ENCODE measurements around the gene RPL23. TPM values are rescaled to one million over a fixed set of nuclear protein-coding genes. Genes with fewer than 3 reads are reported as not detected.
A peak's percentile ranks its signal among the peaks of the same experiment; 100 is the strongest.

Gene RPL23
- total RNA-seq, 4 donors from 2014 or later: 755 to 2,040 (median 1,511) TPM

- Histone ChIP-seq H3K36me3 (peaks cover 0 to 41% of the 10 kb centered on the region in 2 donors), H3K9me3 (no peaks in the 10 kb centered on the region), H3K27ac (peak overlapping the region in 3 of 4 donors; percentile 72 to 81 (median 76)), H3K4me1 (peaks cover 6 to 97% (median 76%) of the 10 kb centered on the region in 3 donors), H3K27me3 (no peaks in the 10 kb centered on the region), H3K4me3 (no peak overlapping the region)
- no peak for TF ChIP-seq EP300 (IDR thresholded peaks at IDR 0.05)
- no peak for TF ChIP-seq CTCF (IDR thresholded peaks at IDR 0.05)
- no peak for TF ChIP-seq POLR2A (IDR thresholded peaks at IDR 0.05)
- TF ChIP-seq POLR2AphosphoS5 (IDR thresholded peaks at IDR 0.05): no peak
- WGBS, 2 donors (ENCODE audit: low coverage in 1 of 2): 50 to 54% methylated on average over 7 to 15 of the region's 19 CpGs
- no peak for ATAC-seq
Observed at GRCh38 chr17:38883592-38884526, 30.3 kb upstream of the RPL23 start.

GRCh38 chr17:38882870-38883269 lies 29.3 kb upstream of the RPL23 start:
- Histone ChIP-seq H3K36me3 (peaks cover 0 to 46% of the 10 kb centered on the region in 2 donors), H3K9me3 (no peaks in the 10 kb centered on the region), H3K4me3 (no peak overlapping the region), H3K4me1 (peaks cover 6 to 100% (median 80%) of the 10 kb centered on the region in 3 donors), H3K27me3 (no peaks in the 10 kb centered on the region), H3K27ac (peak overlapping the region in 3 of 4 donors; percentile 72 to 81 (median 76))
- no peak for ATAC-seq
- 80 to 100% methylated on average over 1 of the region's 2 CpGs for WGBS, 2 donors (ENCODE audit: low coverage in 1 of 2)
- TF ChIP-seq EP300 (IDR thresholded peaks at IDR 0.05) (no peak), POLR2A (IDR thresholded peaks at IDR 0.05) (no peak), POLR2AphosphoS5 (IDR thresholded peaks at IDR 0.05) (no peak), CTCF (IDR thresholded peaks at IDR 0.05) (no peak)

- H3K27me3 ChIP-seq: no peaks in the 10 kb centered on the region
- whole genome bisulfite sequencing, 2 donors (ENCODE audit: low coverage in 1 of 2): 4 to 24% methylated on average over 4 to 7 of the region's 8 CpGs
- H3K36me3 ChIP-seq: peaks cover 0 to 37% of the 10 kb centered on the region in 2 donors
- H3K27ac ChIP-seq: peak overlapping the region in 3 of 4 donors; percentile 72 to 81 (median 76)
- peaks cover 6 to 100% (median 86%) of the 10 kb centered on the region in 3 donors for H3K4me1 ChIP-seq
- no peak overlapping the region for H3K4me3 ChIP-seq
- TF ChIP-seq EP300 (IDR thresholded peaks at IDR 0.05) (no peak), CTCF (IDR thresholded peaks at IDR 0.05) (no peak), POLR2A (IDR thresholded peaks at IDR 0.05) (no peak), POLR2AphosphoS5 (IDR thresholded peaks at IDR 0.05) (peak; percentile 78)
- ATAC-seq: peak; percentile 62
- H3K9me3 ChIP-seq: no peaks in the 10 kb centered on the region
Observed at GRCh38 chr17:38881600-38882191, 28.2 kb upstream of the RPL23 start.

DNA sequence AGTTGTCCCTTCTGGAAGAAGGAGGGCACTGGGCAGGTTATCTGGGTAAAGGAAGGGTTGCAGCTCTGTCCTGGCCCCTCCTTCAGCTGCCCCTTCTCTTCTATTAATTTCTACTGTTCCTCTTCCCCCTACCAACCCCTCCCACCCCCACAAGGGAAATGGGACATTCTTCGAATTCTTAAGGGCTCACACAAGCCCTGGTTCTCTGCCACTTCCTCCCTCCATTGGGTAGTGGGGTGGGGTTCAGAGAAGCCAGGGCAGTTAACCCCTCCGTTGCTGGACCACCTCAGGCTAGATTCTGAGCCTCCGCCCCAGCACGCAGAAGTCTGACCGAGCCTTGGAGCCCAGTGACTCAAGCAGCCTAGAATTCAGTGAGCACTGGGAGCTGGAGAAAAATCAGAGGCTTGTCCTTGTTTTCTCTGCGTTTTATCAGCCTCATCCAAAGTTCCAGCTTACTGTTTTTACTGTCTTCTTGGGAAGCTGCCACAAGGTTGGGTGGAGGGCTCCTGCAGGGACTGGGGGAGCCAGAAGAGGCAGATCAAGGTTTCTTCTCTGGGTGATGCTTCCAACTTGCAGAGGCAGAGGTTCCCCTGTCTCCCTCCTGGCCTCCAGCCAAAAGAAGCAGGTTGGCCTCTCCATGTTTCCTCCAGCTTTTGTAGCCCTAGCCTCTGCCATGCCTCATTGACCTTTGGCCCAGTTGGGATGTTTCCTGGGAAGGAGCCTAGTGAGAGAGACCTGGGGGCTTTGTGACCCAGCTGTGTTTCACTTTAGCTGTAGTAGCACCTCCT lies 26.6 kb upstream of the RPL23 start:
- TF ChIP-seq POLR2AphosphoS5 (IDR thresholded peaks at IDR 0.05) (peak; percentile 7), CTCF (IDR thresholded peaks at IDR 0.05) (no peak)
- ATAC-seq: peak; percentile 66
- Histone ChIP-seq H3K36me3 (peaks cover 0 to 37% of the 10 kb centered on the region in 2 donors), H3K9me3 (no peaks in the 10 kb centered on the region), H3K27ac (peak overlapping the region in 3 of 4 donors; percentile 72 to 81 (median 76)), H3K27me3 (no peaks in the 10 kb centered on the region), H3K4me1 (peaks cover 6 to 100% (median 84%) of the 10 kb centered on the region in 3 donors), H3K4me3 (peak overlapping the region in 1 of 2 donors; percentile 15)
- 0 to 10% methylated on average over 1 to 6 of the region's 6 CpGs for WGBS, 2 donors (ENCODE audit: low coverage in 1 of 2)

Data from gastroesophageal sphincter (tissue), 4 donors.